Endothelial cell of umbilical vein (primary cell): ENCODE data around the gene TDO2. TPM values are rescaled to one million over a fixed set of nuclear protein-coding genes. Genes with fewer than 3 reads are reported as not detected.

ENCODE experiments used
- BruUV-seq: library from RNA; stranded (reverse); fragments of 400-500 nt; replicated peaks from 2 replicates; lab custom pipeline; 2021; lab: Mats Ljungman, UMichigan
- CTCF ChIA-PET: fragments of 300-600, 350-600 bp; sonication (Branson Sonifier 250); formaldehyde crosslinking; loops from one replicate; lab custom pipeline; 2021; ENCODE audit warnings: antibody characterized with exemption, inconsistent platforms; lab: Charles Lee
- POLR2A ChIA-PET: fragments of 300-600, 350-600 bp; sonication (Branson Sonifier 250); formaldehyde crosslinking; loops from one replicate; lab custom pipeline; 2021; ENCODE audit warnings: antibody characterized with exemption, inconsistent platforms; lab: Charles Lee
- DNase-seq: peaks from one replicate; pipeline ENCODE4 v3.0.0-alpha.2; 2011; ENCODE audit warnings: low read depth, low spot score
- FAIRE-seq: peaks from 2 replicates; lab custom pipeline; 2011; peaks lifted over from hg19 to GRCh38; lab: Jason Lieb, UNC
- H2AFZ ChIP-seq: 2 replicates; pipeline ENCODE4 v1.6.0; 2012; ENCODE audit warnings: low read depth, low read length, control low read depth, inconsistent platforms
- H3K27ac ChIP-seq: 2 replicates; pipeline ENCODE4 v1.5.1; 2011; ENCODE audit warnings: low read depth, mild to moderate bottlenecking, control low read depth, low read length, moderate library complexity; ENCODE audit not compliant: insufficient read depth
- H3K27me3 ChIP-seq, 2 experiments: 2 replicates each; pipeline versions ENCODE4 v1.6.0 to v1.6.1; 2011; ENCODE audit warnings: low read length in 2 of 2, mixed read lengths in 1 of 2; ENCODE audit not compliant: control insufficient read depth in 2 of 2, insufficient read depth in 2 of 2
- H3K36me3 ChIP-seq, 2 experiments: 2 replicates in 1 of 2; 3 replicates in 1 of 2; pipeline ENCODE4 v1.5.1; 2011; ENCODE audit warnings: low read length in 2 of 2, mild to moderate bottlenecking in 1 of 2, moderate library complexity in 1 of 2; ENCODE audit not compliant: control insufficient read depth in 2 of 2, insufficient read depth in 2 of 2; ENCODE audit errors: extremely low read depth in 1 of 2
- H3K4me1 ChIP-seq: 3 replicates; pipeline ENCODE4 v1.5.1; 2011; ENCODE audit warnings: mild to moderate bottlenecking, low read length; ENCODE audit not compliant: control insufficient read depth, insufficient read depth; ENCODE audit errors: extremely low read depth
- H3K4me2 ChIP-seq: 2 replicates; pipeline ENCODE4 v1.6.1; 2011; ENCODE audit warnings: low read length, control low read depth, mixed read lengths; ENCODE audit not compliant: insufficient read depth
- H3K4me3 ChIP-seq, 3 experiments: fragments of 200-600 bp in 1 of 3; sonication (generic), shearing (Covaris generic) in 1 of 3; replicated peaks in 1 of 3; 2 replicates each; pipeline ENCODE4 v1.5.1; 2011 to 2016; ENCODE audit warnings: control low read depth in 3 of 3, low read length in 3 of 3, mild to moderate bottlenecking in 2 of 3, inconsistent platforms in 1 of 3, low read depth in 1 of 3, moderate library complexity in 1 of 3; ENCODE audit not compliant: insufficient read depth in 1 of 3
- H3K79me2 ChIP-seq: 2 replicates; pipeline ENCODE4 v1.6.0; 2012; ENCODE audit warnings: low read length, inconsistent platforms; ENCODE audit not compliant: control insufficient read depth, insufficient read depth
- H3K9ac ChIP-seq: replicated peaks from 2 replicates; pipeline ENCODE3; 2011; ENCODE audit warnings: low read length, control low read depth; ENCODE audit not compliant: insufficient read depth; ENCODE audit errors: extremely low read depth
- H3K9me1 ChIP-seq: replicated peaks from 3 replicates; pipeline ENCODE4 v1.6.0; 2011; ENCODE audit warnings: mild to moderate bottlenecking, low read length; ENCODE audit not compliant: control insufficient read depth, insufficient read depth; ENCODE audit errors: extremely low read depth
- H3K9me3 ChIP-seq: replicated peaks from 2 replicates; pipeline ENCODE4 v1.5.1; 2012; ENCODE audit warnings: low read length, inconsistent platforms; ENCODE audit not compliant: control insufficient read depth, insufficient read depth
- H4K20me1 ChIP-seq: replicated peaks from 2 replicates; pipeline ENCODE3; 2011; ENCODE audit warnings: mild to moderate bottlenecking, low read length; ENCODE audit not compliant: control insufficient read depth, insufficient read depth; ENCODE audit errors: extremely low read depth
- EZH2 ChIP-seq: IDR thresholded peaks from 2 replicates; pipeline ENCODE4 v1.6.1; 2012; ENCODE audit warnings: borderline replicate concordance, low read depth, mild to moderate bottlenecking, moderate library complexity, low read length, inconsistent platforms; ENCODE audit not compliant: severe bottlenecking
- FOS ChIP-seq: IDR thresholded peaks from 2 replicates; pipeline ENCODE4 v1.6.1; 2011; ENCODE audit warnings: mild to moderate bottlenecking, low read length, moderate library complexity, borderline replicate concordance; ENCODE audit not compliant: insufficient read depth
- GATA2 ChIP-seq: IDR thresholded peaks from 2 replicates; pipeline ENCODE4 v1.7.0; 2011; ENCODE audit warnings: low read depth, mild to moderate bottlenecking, moderate library complexity, mixed read lengths, low read length; ENCODE audit not compliant: insufficient read length, insufficient read depth
- JUN ChIP-seq: IDR thresholded peaks from 2 replicates; pipeline ENCODE4 v1.6.1; 2011; ENCODE audit warnings: borderline replicate concordance, low read depth; ENCODE audit not compliant: insufficient read length, insufficient read depth
- MYC ChIP-seq: IDR thresholded peaks from one replicate; pipeline ENCODE4 v1.6.1; 2011; ENCODE audit warnings: mild to moderate bottlenecking, low read depth, low read length
- POLR2A ChIP-seq: IDR thresholded peaks from 2 replicates; pipeline ENCODE4 v1.6.1; 2012; ENCODE audit warnings: low read depth, mild to moderate bottlenecking, control low read depth, low read length
- POLR2AphosphoS5 ChIP-seq: IDR thresholded peaks from 2 replicates; pipeline ENCODE4 v1.6.1; 2012; ENCODE audit warnings: low read depth, mild to moderate bottlenecking, control low read depth, low read length, moderate library complexity; ENCODE audit not compliant: insufficient read depth
- dilution Hi-C: fragments of 300-500 bp; cut with MboI; formaldehyde crosslinking; loops from one replicate; pipeline ENCODE4 v1.15.0; 2019; ENCODE audit warnings: low sequenced_read_pairs; ENCODE audit not compliant: extremely low pct_ligation_motif_present
- intact Hi-C: fragments of 100-400 bp; cut with micrococcal nuclease; formaldehyde crosslinking; loops from one replicate; pipeline ENCODE4 v1.10.0; 2022
- polyA plus RNA-seq, 4 experiments: library from polyadenylated mRNA; depleted of rRNA in 3 of 4; stranded (reverse) in 3 of 4; unstranded in 1 of 4; fragments of >200 nt; gene quantifications; 2 replicates each; pipeline versions ENCODE4 v1.2.1 to v1.2.3, GENCODE V29; 2011 to 2012; ENCODE audit warnings: missing spikeins in 1 of 4
- total RNA-seq: library from RNA; stranded (reverse); gene quantifications from 2 replicates; pipeline ENCODE4 v1.2.3, GENCODE V29; 2021
- TF ChIP-seq, protein P1 (sequence below), 2 donors: IDR thresholded peaks; 1 replicate in 1 of 2; 2 replicates in 1 of 2; pipeline ENCODE4 v1.5.1; 2011; ENCODE audit warnings: low read length in 2 of 2, mild to moderate bottlenecking in 2 of 2, moderate library complexity in 2 of 2, control low read depth in 1 of 2, inconsistent platforms in 1 of 2, low read depth in 1 of 2; ENCODE audit not compliant: insufficient read depth in 1 of 2; ENCODE audit errors: extremely low read depth in 1 of 2
- TF ChIP-seq, protein P2 (sequence below): IDR thresholded peaks from 2 replicates; pipeline ENCODE4 v1.6.1; 2011; ENCODE audit not compliant: insufficient read depth, insufficient read length

Gene TDO2
- total and polyA plus RNA-seq, 2 donors (not counting 3 experiments of a cell fraction or from before 2014, with no cell fraction given) = not detected

DNA sequence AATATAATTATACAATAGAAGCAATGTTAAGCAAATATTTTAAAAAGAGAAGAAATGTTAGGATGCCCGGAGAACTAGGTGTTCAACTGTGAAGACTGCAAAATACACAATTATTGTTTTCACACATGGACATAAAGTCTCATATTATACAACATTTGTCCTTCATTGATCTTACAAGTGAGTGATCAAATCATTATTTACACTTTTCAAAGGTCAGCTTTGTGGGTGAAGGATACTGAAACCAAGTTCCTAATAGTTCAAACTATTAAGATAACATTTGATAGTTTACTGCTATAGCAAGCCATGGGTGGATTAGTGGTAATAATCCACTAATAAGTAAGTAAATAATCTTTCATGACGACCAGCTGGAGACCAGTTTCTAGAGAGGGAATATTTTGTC lies 26.8 kb downstream of the TDO2 start:
- H3K4me3 ChIP-seq = no peak overlapping the region
- H3K4me2 ChIP-seq = no peak overlapping the region
- H3K9me1 ChIP-seq = no peaks in the 10 kb centered on the region
- H3K27me3 ChIP-seq = no peaks in the 10 kb centered on the region
- TF ChIP-seq, protein P1, sequence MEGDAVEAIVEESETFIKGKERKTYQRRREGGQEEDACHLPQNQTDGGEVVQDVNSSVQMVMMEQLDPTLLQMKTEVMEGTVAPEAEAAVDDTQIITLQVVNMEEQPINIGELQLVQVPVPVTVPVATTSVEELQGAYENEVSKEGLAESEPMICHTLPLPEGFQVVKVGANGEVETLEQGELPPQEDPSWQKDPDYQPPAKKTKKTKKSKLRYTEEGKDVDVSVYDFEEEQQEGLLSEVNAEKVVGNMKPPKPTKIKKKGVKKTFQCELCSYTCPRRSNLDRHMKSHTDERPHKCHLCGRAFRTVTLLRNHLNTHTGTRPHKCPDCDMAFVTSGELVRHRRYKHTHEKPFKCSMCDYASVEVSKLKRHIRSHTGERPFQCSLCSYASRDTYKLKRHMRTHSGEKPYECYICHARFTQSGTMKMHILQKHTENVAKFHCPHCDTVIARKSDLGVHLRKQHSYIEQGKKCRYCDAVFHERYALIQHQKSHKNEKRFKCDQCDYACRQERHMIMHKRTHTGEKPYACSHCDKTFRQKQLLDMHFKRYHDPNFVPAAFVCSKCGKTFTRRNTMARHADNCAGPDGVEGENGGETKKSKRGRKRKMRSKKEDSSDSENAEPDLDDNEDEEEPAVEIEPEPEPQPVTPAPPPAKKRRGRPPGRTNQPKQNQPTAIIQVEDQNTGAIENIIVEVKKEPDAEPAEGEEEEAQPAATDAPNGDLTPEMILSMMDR (IDR thresholded peaks at IDR 0.05; ENCODE audit: extremely low read depth in 1 of 2, insufficient read depth in 1 of 2, low read depth in 1 of 2, low read length in 2 of 2) = no peak
- TF ChIP-seq POLR2AphosphoS5 = no peak
- TF ChIP-seq POLR2A = no peak
- TF ChIP-seq, protein P2, sequence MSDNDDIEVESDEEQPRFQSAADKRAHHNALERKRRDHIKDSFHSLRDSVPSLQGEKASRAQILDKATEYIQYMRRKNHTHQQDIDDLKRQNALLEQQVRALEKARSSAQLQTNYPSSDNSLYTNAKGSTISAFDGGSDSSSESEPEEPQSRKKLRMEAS = no peak
- TF ChIP-seq EZH2 = no peak
- no peak for TF ChIP-seq FOS
- TF ChIP-seq JUN = no peak
- TF ChIP-seq GATA2 = no peak
- TF ChIP-seq MYC = no peak
- no peaks in the 10 kb centered on the region for H3K4me1 ChIP-seq
- no peaks in the 10 kb centered on the region for H3K9me3 ChIP-seq
- intact Hi-C loops = no loop called here
- H3K79me2 ChIP-seq = no peaks in the 10 kb centered on the region
- no peak overlapping the region for H3K9ac ChIP-seq
- DNase-seq = no peak
- no peak for FAIRE-seq
- no peak overlapping the region for H3K27ac ChIP-seq
- no peak overlapping the region for H2AFZ ChIP-seq
- dilution Hi-C loops = no loop called here
- ChIA-PET CTCF (no interaction called here), POLR2A (no interaction called here)
- H3K36me3 ChIP-seq = no peaks in the 10 kb centered on the region
- no TSS peak for BruUV-seq
- H4K20me1 ChIP-seq = no peaks in the 10 kb centered on the region
